NCI-H526 treated with DMSO at 0.1 percent for 48 hours (cell line): ENCODE data around the gene SPDEF.

ENCODE experiments used
- DNase-seq: peaks from one replicate; lab custom pipeline; 2025; lab: John Stamatoyannopoulos, UW

The SPDEF gene

GRCh38 chr6:34527751-34528670 is 28.1 kb downstream of the SPDEF start:
- DNase-seq = peak; percentile 48

GRCh38 chr6:34526992-34527728 is 29.0 kb downstream of the SPDEF start:
- DNase-seq = peak; percentile 80

- DNase-seq = no peak
Observed at GRCh38 chr6:34526241-34526972, 29.7 kb downstream of the SPDEF start.

GRCh38 chr6:34525431-34526175 is 30.5 kb downstream of the SPDEF start:
- no peak for DNase-seq

GRCh38 chr6:34524971-34525370 is 31.2 kb downstream of the SPDEF start:
- DNase-seq = no peak

- no peak for DNase-seq
Observed at GRCh38 chr6:34524499-34524898, 31.6 kb downstream of the SPDEF start.

- no peak for DNase-seq
Observed at GRCh38 chr6:34523441-34524206, 32.5 kb downstream of the SPDEF start.

- no peak for DNase-seq
Observed at GRCh38 chr6:34522761-34523160, 33.4 kb downstream of the SPDEF start.

GRCh38 chr6:34521463-34522285 is 34.5 kb downstream of the SPDEF start:
- DNase-seq = no peak

- no peak for DNase-seq
Observed at GRCh38 chr6:34520645-34521462, 35.3 kb downstream of the SPDEF start.

GRCh38 chr6:34519971-34520644 is 36.0 kb downstream of the SPDEF start:
- no peak for DNase-seq

GRCh38 chr6:34518669-34519365 is 37.3 kb downstream of the SPDEF start:
- DNase-seq = no peak

GRCh38 chr6:34517966-34518365 is 38.2 kb downstream of the SPDEF start:
- DNase-seq = no peak

- no peak for DNase-seq
Observed at GRCh38 chr6:34517461-34517881, 38.7 kb downstream of the SPDEF start.

GRCh38 chr6:34516391-34517324 is 39.5 kb downstream of the SPDEF start:
- DNase-seq = no peak

- DNase-seq = no peak
Observed at GRCh38 chr6:34515473-34516387, 40.4 kb downstream of the SPDEF start.
